GM12801 (cell line): ENCODE data around the gene C22orf15.

ENCODE experiments used
- CTCF ChIP-seq: IDR thresholded peaks from one replicate; pipeline ENCODE4 v1.5.1; 2011; ENCODE audit warnings: control low read depth; ENCODE audit not compliant: insufficient read length; ENCODE audit errors: extremely low read depth

The C22orf15 gene

GRCh38 chr22:23800297-23801237 is 37.8 kb downstream of the C22orf15 start:
- no peak for TF ChIP-seq CTCF

GRCh38 chr22:23801238-23801821 is 38.5 kb downstream of the C22orf15 start:
- TF ChIP-seq CTCF: no peak

- TF ChIP-seq CTCF: no peak
Measured at GRCh38 chr22:23801886-23802377, 39.1 kb downstream of the C22orf15 start.

GRCh38 chr22:23803001-23803819 is 40.4 kb downstream of the C22orf15 start:
- TF ChIP-seq CTCF: no peak

- TF ChIP-seq CTCF: no peak
Measured at GRCh38 chr22:23804781-23805291, 42.0 kb downstream of the C22orf15 start.

- TF ChIP-seq CTCF: no peak
Measured at GRCh38 chr22:23806837-23807236, 44.0 kb downstream of the C22orf15 start.

- no peak for TF ChIP-seq CTCF
Measured at GRCh38 chr22:23812378-23812777, 49.6 kb downstream of the C22orf15 start.
